PC-3 (cell line): Measurements from ENCODE around the gene PKNOX2. TPM values are rescaled to one million over a fixed set of nuclear protein-coding genes. Genes with fewer than 3 reads are reported as not detected.

Source experiments
- ATAC-seq: fragments of 200-7000 bp; cut with Tn5 transposase; 2 replicates; pipeline ENCODE4 v1.9.1; 2020; ENCODE audit warnings: mild to moderate bottlenecking, moderate library complexity
- BruUV-seq: library from RNA; stranded (reverse); fragments of 400-500 nt; replicated peaks from 2 replicates; lab custom pipeline; 2021; lab: Mats Ljungman, UMichigan
- CTCF ChIA-PET: fragments of 300-600 bp; sonication (Branson Sonifier 250); formaldehyde crosslinking; loops from one replicate; lab custom pipeline; 2022; ENCODE audit warnings: antibody characterized with exemption; lab: Charles Lee
- POLR2A ChIA-PET: fragments of 300-600 bp; sonication (Branson Sonifier 250); formaldehyde crosslinking; loops from one replicate; lab custom pipeline; 2022; ENCODE audit warnings: antibody characterized with exemption; ENCODE audit not compliant: unreplicated experiment; lab: Charles Lee
- DNase-seq: peaks from one replicate; pipeline ENCODE4 v3.0.0-alpha.2; 2015
- H2AFZ ChIP-seq: fragments of 300-600 bp; sonication (generic); 2 replicates; pipeline ENCODE4 v1.6.0; 2016; ENCODE audit warnings: antibody characterized with exemption, low read length
- H3F3A ChIP-seq: fragments of 300-600 bp; sonication (generic); one replicate; pipeline ENCODE4 v1.6.0; 2017; ENCODE audit warnings: antibody characterized with exemption, low read length, control low read depth, mild to moderate bottlenecking; ENCODE audit not compliant: unreplicated experiment
- H3K27ac ChIP-seq: fragments of 300-600 bp; sonication (generic); 2 replicates; pipeline ENCODE4 v1.5.1; 2016; ENCODE audit warnings: mild to moderate bottlenecking, low read length
- H3K27me3 ChIP-seq: fragments of 300-600 bp; sonication (generic); 2 replicates; pipeline ENCODE4 v1.6.1; 2016; ENCODE audit warnings: low read length, mixed read lengths
- H3K36me3 ChIP-seq: fragments of 300-600 bp; sonication (generic); 2 replicates; pipeline ENCODE4 v1.6.1; 2016; ENCODE audit warnings: low read depth, mixed run types, low read length, mixed read lengths
- H3K4me1 ChIP-seq: fragments of 300-600 bp; sonication (generic); 2 replicates; pipeline ENCODE4 v1.5.1; 2016; ENCODE audit warnings: low read length; ENCODE audit not compliant: insufficient read depth
- H3K4me2 ChIP-seq: fragments of 300-600 bp; sonication (generic); 2 replicates; pipeline ENCODE4 v1.6.0; 2016; ENCODE audit warnings: low read length
- H3K4me3 ChIP-seq: fragments of 300-600 bp; sonication (generic); 2 replicates; pipeline ENCODE4 v1.5.1; 2016; ENCODE audit warnings: mild to moderate bottlenecking, low read length, mixed read lengths
- H3K79me2 ChIP-seq: fragments of 300-600 bp; sonication (generic); 2 replicates; pipeline ENCODE4 v1.6.1; 2017; ENCODE audit warnings: low read length, mixed read lengths
- H3K9ac ChIP-seq: fragments of 300-600 bp; sonication (generic); 2 replicates; pipeline ENCODE4 v1.6.0; 2016; ENCODE audit warnings: mild to moderate bottlenecking, low read length
- H3K9me2 ChIP-seq: fragments of 300-600 bp; sonication (generic); replicated peaks from 2 replicates; pipeline ENCODE4 v1.6.1; 2016; ENCODE audit warnings: mixed run types, low read length, mixed read lengths
- H3K9me3 ChIP-seq: fragments of 300-600 bp; sonication (generic); 2 replicates; pipeline ENCODE4 v1.6.1; 2016; ENCODE audit warnings: low read length, mixed read lengths
- H4K20me1 ChIP-seq: fragments of 300-600 bp; sonication (generic); 2 replicates; pipeline ENCODE4 v1.6.1; 2016; ENCODE audit warnings: low read length, mixed read lengths
- CTCF ChIP-seq: fragments of 300-600 bp; sonication (generic); conservative IDR thresholded peaks from 2 replicates; pipeline ENCODE4 v1.5.1; 2017; ENCODE audit warnings: antibody characterized with exemption, low read depth, mild to moderate bottlenecking, low read length
- EZH2 ChIP-seq: fragments of 300-600 bp; sonication (generic); IDR thresholded peaks from one replicate; pipeline ENCODE4 v1.6.1; 2017; ENCODE audit warnings: antibody characterized with exemption, mild to moderate bottlenecking, low read length; ENCODE audit not compliant: unreplicated experiment
- EZH2phosphoT487 ChIP-seq: fragments of 300-600 bp; sonication (generic); IDR thresholded peaks from 2 replicates; pipeline ENCODE4 v1.6.1; 2018; ENCODE audit warnings: mild to moderate bottlenecking, antibody characterized with exemption, low read length, borderline replicate concordance
- intact Hi-C: fragments of 100-400 bp; cut with micrococcal nuclease; formaldehyde crosslinking; loops from 2 replicates; pipeline ENCODE4 v1.9.0; 2023
- total RNA-seq: library from RNA; depleted of rRNA; stranded (reverse); fragments of >200 nt; gene quantifications from 2 replicates; pipeline ENCODE4 v1.2.3, GENCODE V29; 2014

The PKNOX2 gene
- total RNA-seq, 1 experiment from 2014 or later: not detected

- Histone ChIP-seq H3K4me1 (no peaks in the 10 kb centered on the region), H3K27me3 (peaks cover 100% of the 10 kb centered on the region), H4K20me1 (no peaks in the 10 kb centered on the region), H3F3A (no peaks in the 10 kb centered on the region), H3K9me3 (no peaks in the 10 kb centered on the region), H3K9me2 (no peaks in the 10 kb centered on the region), H2AFZ (no peak overlapping the region), H3K79me2 (no peaks in the 10 kb centered on the region), H3K36me3 (no peaks in the 10 kb centered on the region), H3K4me2 (no peak overlapping the region), H3K27ac (no peak overlapping the region), H3K9ac (no peak overlapping the region), H3K4me3 (no peak overlapping the region)
- ChIA-PET POLR2A (no interaction called here), CTCF (no interaction called here)
- DNase-seq (no peak), ATAC-seq (no peak)
- no TSS peak for BruUV-seq
- no peak for TF ChIP-seq EZH2
- no peak for TF ChIP-seq CTCF
- no peak for TF ChIP-seq EZH2phosphoT487
- intact Hi-C loops: no loop called here
These were observed 234.6 kb downstream of the PKNOX2 start for GRCh38 chr11:125398994-125399640.

- intact Hi-C loops: no loop called here
- no TSS peak for BruUV-seq
- H4K20me1 ChIP-seq: no peaks in the 10 kb centered on the region
- H3K79me2 ChIP-seq: no peaks in the 10 kb centered on the region
- ATAC-seq (no peak), DNase-seq (no peak)
- H3K4me2 ChIP-seq: no peak overlapping the region
- POLR2A ChIA-PET: no interaction called here
- H3K9me3 ChIP-seq: no peaks in the 10 kb centered on the region
- H3K27ac ChIP-seq: no peak overlapping the region
- H3F3A ChIP-seq: no peaks in the 10 kb centered on the region
- CTCF ChIA-PET: no interaction called here
- no peaks in the 10 kb centered on the region for H3K4me1 ChIP-seq
- no peak overlapping the region for H3K4me3 ChIP-seq
- H3K9me2 ChIP-seq: no peaks in the 10 kb centered on the region
- H2AFZ ChIP-seq: no peak overlapping the region
- H3K9ac ChIP-seq: no peak overlapping the region
- no peaks in the 10 kb centered on the region for H3K36me3 ChIP-seq
- TF ChIP-seq EZH2phosphoT487 (no peak), CTCF (no peak), EZH2 (no peak)
- peaks cover 98% of the 10 kb centered on the region for H3K27me3 ChIP-seq
These were observed 235.4 kb downstream of the PKNOX2 start for GRCh38 chr11:125399945-125400344.

GRCh38 chr11:125401235-125401634 lies 236.7 kb downstream of the PKNOX2 start:
- Histone ChIP-seq H4K20me1 (no peaks in the 10 kb centered on the region), H3K27ac (no peak overlapping the region), H3K4me1 (no peaks in the 10 kb centered on the region), H2AFZ (no peak overlapping the region), H3K9me3 (no peaks in the 10 kb centered on the region), H3K9ac (no peak overlapping the region), H3K27me3 (peaks cover 98% of the 10 kb centered on the region), H3K9me2 (no peaks in the 10 kb centered on the region), H3K4me3 (no peak overlapping the region), H3K4me2 (no peak overlapping the region), H3F3A (no peaks in the 10 kb centered on the region), H3K79me2 (no peaks in the 10 kb centered on the region), H3K36me3 (no peaks in the 10 kb centered on the region)
- POLR2A ChIA-PET: no interaction called here
- TF ChIP-seq EZH2 (no peak), CTCF (no peak), EZH2phosphoT487 (no peak)
- BruUV-seq: no TSS peak
- intact Hi-C loops: no loop called here
- CTCF ChIA-PET: no interaction called here
- no peak for DNase-seq
- no peak for ATAC-seq
